Neural progenitor cell (in vitro differentiated cells): ENCODE results near the gene LYST. TPM values are rescaled to one million over a fixed set of nuclear protein-coding genes. Genes with fewer than 3 reads are reported as not detected.

Experiments
- DNase-seq: peaks from one replicate; pipeline ENCODE4 v3.0.0-alpha.2; 2016; ENCODE audit warnings: low spot score
- H2AFZ ChIP-seq: fragments of 200-600 bp; sonication (generic); replicated peaks from 2 replicates; pipeline ENCODE4 v1.6.1; 2016; ENCODE audit warnings: antibody characterized with exemption
- H3F3A ChIP-seq: fragments of 200-600 bp; sonication (generic); 2 replicates; pipeline ENCODE4 v1.6.1; 2016; ENCODE audit warnings: antibody characterized with exemption, low read depth
- H3K27ac ChIP-seq: fragments of 200-600 bp; sonication (generic); 2 replicates; pipeline ENCODE4 v1.5.1; 2016; ENCODE audit warnings: mild to moderate bottlenecking
- H3K27me3 ChIP-seq: fragments of 200-600 bp; sonication (generic); 2 replicates; pipeline ENCODE4 v1.6.1; 2016; ENCODE audit warnings: mild to moderate bottlenecking, moderate library complexity
- H3K36me3 ChIP-seq: fragments of 200-600 bp; sonication (generic); 2 replicates; pipeline ENCODE4 v1.5.1; 2016
- H3K4me1 ChIP-seq: fragments of 200-600 bp; sonication (generic); 2 replicates; pipeline ENCODE4 v1.6.1; 2016; ENCODE audit warnings: mixed run types
- H3K4me2 ChIP-seq: fragments of 200-600 bp; sonication (generic); 2 replicates; pipeline ENCODE4 v1.6.1; 2016
- H3K4me3 ChIP-seq: fragments of 200-600 bp; sonication (generic); 2 replicates; pipeline ENCODE4 v1.5.1; 2016
- H3K79me2 ChIP-seq: fragments of 200-600 bp; sonication (generic); 2 replicates; pipeline ENCODE4 v1.6.1; 2016; ENCODE audit warnings: low read depth
- H3K9ac ChIP-seq: fragments of 200-600 bp; sonication (generic); 2 replicates; pipeline ENCODE4 v1.6.1; 2016
- H3K9me3 ChIP-seq: fragments of 200-600 bp; sonication (generic); 2 replicates; pipeline ENCODE4 v1.5.1; 2016; ENCODE audit warnings: low read depth
- H4K20me1 ChIP-seq: fragments of 200-600 bp; sonication (generic); 2 replicates; pipeline ENCODE4 v1.6.1; 2016; ENCODE audit warnings: low read depth
- H3K27ac Mint-ChIP-seq: 3 replicates; pipeline ENCODE4 v1.8.0; 2021; ENCODE audit warnings: mixed read lengths
- H3K27me3 Mint-ChIP-seq: 2 replicates; pipeline ENCODE4 v1.8.0; 2022; ENCODE audit warnings: low read depth, mild to moderate bottlenecking, inconsistent platforms, moderate library complexity, mixed read lengths; ENCODE audit not compliant: insufficient read depth
- H3K36me3 Mint-ChIP-seq: 3 replicates; pipeline ENCODE4 v1.8.0; 2021; ENCODE audit warnings: mixed read lengths
- H3K4me1 Mint-ChIP-seq: 3 replicates; pipeline ENCODE4 v1.8.0; 2021; ENCODE audit warnings: mixed read lengths
- H3K4me3 Mint-ChIP-seq: 3 replicates; pipeline ENCODE4 v1.8.0; 2021; ENCODE audit warnings: mild to moderate bottlenecking, moderate library complexity, mixed read lengths
- H3K9me3 Mint-ChIP-seq: 3 replicates; pipeline ENCODE4 v1.8.0; 2020; ENCODE audit warnings: mixed read lengths
- EZH2 ChIP-seq: fragments of 200-600 bp; sonication (generic); IDR thresholded peaks from 2 replicates; pipeline ENCODE4 v1.6.1; 2017; ENCODE audit warnings: antibody characterized with exemption, mild to moderate bottlenecking, moderate library complexity
- EZH2phosphoT487 ChIP-seq: fragments of 200-600 bp; sonication (generic); IDR thresholded peaks from 2 replicates; pipeline ENCODE4 v1.6.1; 2017; ENCODE audit warnings: antibody characterized with exemption
- total RNA-seq: library from RNA; depleted of rRNA; stranded (reverse); fragments of >200 nt; gene quantifications from 2 replicates; pipeline ENCODE4 v1.2.3, GENCODE V29; 2015; ENCODE audit warnings: low replicate concordance
- TF ChIP-seq, protein P1 (sequence below): fragments of 200-600 bp; sonication (generic); IDR thresholded peaks from 2 replicates; pipeline ENCODE4 v1.5.1; 2017; ENCODE audit warnings: antibody characterized with exemption, mild to moderate bottlenecking

Gene LYST
- total RNA-seq, 1 donor from 2014 or later: 0.82 TPM

- H3K9me3 Mint-ChIP-seq: no peaks in the 10 kb centered on the region
- H3K27ac ChIP-seq: no peak overlapping the region
These were observed 11.5 kb upstream of the LYST start for GRCh38 chr1:235878082-235878811.

DNA sequence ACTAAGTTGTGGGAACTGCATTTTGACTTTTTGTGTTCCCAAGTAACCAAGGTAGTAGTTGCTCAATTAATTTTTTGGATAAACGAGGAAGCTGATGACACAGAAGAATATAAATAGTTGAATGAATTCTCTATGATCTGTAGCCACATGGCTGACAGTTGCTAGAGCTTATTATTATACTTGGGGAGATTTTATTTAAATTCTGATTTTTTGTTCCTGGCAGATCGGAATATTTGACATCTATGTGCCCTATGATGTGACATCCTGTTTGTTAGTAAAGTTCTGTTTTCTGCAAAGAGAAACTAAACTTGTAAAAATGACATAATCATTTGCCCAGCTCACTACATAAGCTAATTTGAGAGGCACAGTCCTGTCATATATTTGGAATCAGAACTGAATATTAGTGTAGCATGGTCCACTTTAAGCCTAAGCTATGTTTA, 9.7 kb upstream of the LYST start:
- no peak overlapping the region for H3K4me3 Mint-ChIP-seq
- DNase-seq: no peak
- H3K27ac ChIP-seq: no peak overlapping the region

More at GRCh38 chr1:235878082-235878811, 11.5 kb upstream of the LYST start:
- Histone ChIP-seq H3K9me3 (no peaks in the 10 kb centered on the region), H3K4me3 (no peak overlapping the region), H4K20me1 (no peaks in the 10 kb centered on the region), H3K27me3 (peaks cover 23% of the 10 kb centered on the region), H3K36me3 (no peaks in the 10 kb centered on the region), H3K4me2 (no peak overlapping the region), H3K79me2 (no peaks in the 10 kb centered on the region), H2AFZ (no peak overlapping the region), H3K4me1 (no peaks in the 10 kb centered on the region), H3K9ac (no peak overlapping the region), H3F3A (no peaks in the 10 kb centered on the region)
- no peak for DNase-seq
- Mint-ChIP-seq H3K27ac (no peak overlapping the region), H3K4me1 (no peaks in the 10 kb centered on the region), H3K36me3 (no peaks in the 10 kb centered on the region), H3K4me3 (no peak overlapping the region), H3K27me3 (no peaks in the 10 kb centered on the region)
- TF ChIP-seq EZH2 (no peak), EZH2phosphoT487 (no peak)
- TF ChIP-seq, protein P1, sequence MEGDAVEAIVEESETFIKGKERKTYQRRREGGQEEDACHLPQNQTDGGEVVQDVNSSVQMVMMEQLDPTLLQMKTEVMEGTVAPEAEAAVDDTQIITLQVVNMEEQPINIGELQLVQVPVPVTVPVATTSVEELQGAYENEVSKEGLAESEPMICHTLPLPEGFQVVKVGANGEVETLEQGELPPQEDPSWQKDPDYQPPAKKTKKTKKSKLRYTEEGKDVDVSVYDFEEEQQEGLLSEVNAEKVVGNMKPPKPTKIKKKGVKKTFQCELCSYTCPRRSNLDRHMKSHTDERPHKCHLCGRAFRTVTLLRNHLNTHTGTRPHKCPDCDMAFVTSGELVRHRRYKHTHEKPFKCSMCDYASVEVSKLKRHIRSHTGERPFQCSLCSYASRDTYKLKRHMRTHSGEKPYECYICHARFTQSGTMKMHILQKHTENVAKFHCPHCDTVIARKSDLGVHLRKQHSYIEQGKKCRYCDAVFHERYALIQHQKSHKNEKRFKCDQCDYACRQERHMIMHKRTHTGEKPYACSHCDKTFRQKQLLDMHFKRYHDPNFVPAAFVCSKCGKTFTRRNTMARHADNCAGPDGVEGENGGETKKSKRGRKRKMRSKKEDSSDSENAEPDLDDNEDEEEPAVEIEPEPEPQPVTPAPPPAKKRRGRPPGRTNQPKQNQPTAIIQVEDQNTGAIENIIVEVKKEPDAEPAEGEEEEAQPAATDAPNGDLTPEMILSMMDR: no peak

GRCh38 chr1:235875036-235875597, 8.4 kb upstream of the LYST start:
- no peak overlapping the region for H3K27ac Mint-ChIP-seq
- DNase-seq: no peak
- H3F3A ChIP-seq: no peaks in the 10 kb centered on the region
- no peaks in the 10 kb centered on the region for H3K36me3 Mint-ChIP-seq
- no peaks in the 10 kb centered on the region for H3K9me3 Mint-ChIP-seq
- H3K9me3 ChIP-seq: no peaks in the 10 kb centered on the region
- peaks cover 3% of the 10 kb centered on the region for H3K27me3 Mint-ChIP-seq
- H3K4me3 Mint-ChIP-seq: no peak overlapping the region
- H3K27ac ChIP-seq: no peak overlapping the region
- TF ChIP-seq EZH2 (no peak), EZH2phosphoT487 (no peak)
- TF ChIP-seq, protein P1: no peak
- no peak overlapping the region for H3K4me3 ChIP-seq
- no peaks in the 10 kb centered on the region for H3K36me3 ChIP-seq
- H3K4me1 Mint-ChIP-seq: no peaks in the 10 kb centered on the region
- H3K4me2 ChIP-seq: no peak overlapping the region
- no peak overlapping the region for H2AFZ ChIP-seq
- peaks cover 27% of the 10 kb centered on the region for H3K27me3 ChIP-seq
- no peak overlapping the region for H3K9ac ChIP-seq
- no peaks in the 10 kb centered on the region for H4K20me1 ChIP-seq
- H3K4me1 ChIP-seq: no peaks in the 10 kb centered on the region
- H3K79me2 ChIP-seq: no peaks in the 10 kb centered on the region

More for the DNA sequence above, 9.7 kb upstream of the LYST start:
- TF ChIP-seq, protein P1: no peak
- TF ChIP-seq EZH2: no peak
- no peak for TF ChIP-seq EZH2phosphoT487
- no peaks in the 10 kb centered on the region for H3K36me3 Mint-ChIP-seq
- H3K36me3 ChIP-seq: no peaks in the 10 kb centered on the region
- no peak overlapping the region for H3K27ac Mint-ChIP-seq
- no peak overlapping the region for H3K4me3 ChIP-seq
- H3K27me3 Mint-ChIP-seq: peaks cover 3% of the 10 kb centered on the region
- H4K20me1 ChIP-seq: no peaks in the 10 kb centered on the region
- no peaks in the 10 kb centered on the region for H3K79me2 ChIP-seq
- no peak overlapping the region for H2AFZ ChIP-seq
- H3K9me3 Mint-ChIP-seq: no peaks in the 10 kb centered on the region
- H3K4me1 ChIP-seq: no peaks in the 10 kb centered on the region
- H3F3A ChIP-seq: no peaks in the 10 kb centered on the region
- peaks cover 31% of the 10 kb centered on the region for H3K27me3 ChIP-seq
- H3K9me3 ChIP-seq: no peaks in the 10 kb centered on the region
- no peaks in the 10 kb centered on the region for H3K4me1 Mint-ChIP-seq
- H3K4me2 ChIP-seq: no peak overlapping the region
- H3K9ac ChIP-seq: no peak overlapping the region
